ENCODE measurements around the gene ZNF860.
"Not testable (repeated sequence)": the region's sequence is repeated elsewhere in the genome, so short reads cannot be mapped to it uniquely, and the experiment has no call there.

Gene ZNF860

GRCh38 chr3:31996195-31996594 is 14.6 kb downstream of the ZNF860 start:
- no peak for DNase-seq (ENCODE audit: low read depth in 2 of 2)

- no peak for DNase-seq (ENCODE audit: low read depth in 2 of 2)
Measured at GRCh38 chr3:31997500-31997899, 15.9 kb downstream of the ZNF860 start.

- DNase-seq (ENCODE audit: low read depth in 2 of 2), result no peak
Measured at GRCh38 chr3:31999907-32000439, 18.4 kb downstream of the ZNF860 start.

GRCh38 chr3:32000877-32001276 is 19.3 kb downstream of the ZNF860 start:
- no peak for DNase-seq (ENCODE audit: low read depth in 2 of 2)

- DNase-seq (ENCODE audit: low read depth in 2 of 2), result no peak
Measured at GRCh38 chr3:32002561-32003368, 21.2 kb downstream of the ZNF860 start.

- no peak for DNase-seq (ENCODE audit: low read depth in 2 of 2)
Measured at GRCh38 chr3:32003380-32003779, 21.8 kb downstream of the ZNF860 start.

- no peak for DNase-seq (ENCODE audit: low read depth in 2 of 2)
Measured at GRCh38 chr3:32004113-32004765, 22.7 kb downstream of the ZNF860 start.

GRCh38 chr3:32009101-32009500 is 27.6 kb downstream of the ZNF860 start:
- no peak for DNase-seq (ENCODE audit: low read depth in 2 of 2)

- no peak for DNase-seq (ENCODE audit: low read depth in 2 of 2)
Measured at GRCh38 chr3:32009957-32010356, 28.4 kb downstream of the ZNF860 start.

GRCh38 chr3:32010699-32011098 is 29.1 kb downstream of the ZNF860 start:
- not testable (repeated sequence) for DNase-seq (ENCODE audit: low read depth in 2 of 2)

- DNase-seq (ENCODE audit: low read depth in 2 of 2), result not testable (repeated sequence)
Measured at GRCh38 chr3:32015638-32016037, 34.1 kb downstream of the ZNF860 start.

- no peak for DNase-seq (ENCODE audit: low read depth in 2 of 2)
Measured at GRCh38 chr3:32017286-32017685, 35.7 kb downstream of the ZNF860 start.

GRCh38 chr3:32018757-32019564 is 37.4 kb downstream of the ZNF860 start:
- no peak for DNase-seq (ENCODE audit: low read depth in 2 of 2)

GRCh38 chr3:32021155-32021554 is 39.6 kb downstream of the ZNF860 start:
- no peak for DNase-seq (ENCODE audit: low read depth in 2 of 2)

- no peak for DNase-seq (ENCODE audit: low read depth in 2 of 2)
Measured at GRCh38 chr3:32021748-32022147, 40.2 kb downstream of the ZNF860 start.

- DNase-seq (ENCODE audit: low read depth in 2 of 2), result no peak
Measured at GRCh38 chr3:32022947-32023346, 41.4 kb downstream of the ZNF860 start.

GRCh38 chr3:32026593-32026992 is 45.0 kb downstream of the ZNF860 start:
- DNase-seq (ENCODE audit: low read depth in 2 of 2), result no peak

- DNase-seq (ENCODE audit: low read depth in 2 of 2), result no peak
Measured at GRCh38 chr3:32037932-32038267, 56.4 kb downstream of the ZNF860 start.

GRCh38 chr3:32041316-32041715 is 59.8 kb downstream of the ZNF860 start:
- no peak for DNase-seq (ENCODE audit: low read depth in 2 of 2)

Data from stimulated activated CD8-positive, alpha-beta memory T cell treated with anti-CD3 and anti-CD28 coated beads, Interleukin-2, amount 100 ng/mL, for 1 hour (primary cell).